Prostate gland (tissue), 2 donors: ENCODE results near the gene SSPN.

Source experiments
- CTCF ChIP-seq, 4 experiments: fragments of 200-600 bp in 2 of 4; fragments of 450-650 bp in 2 of 4; sonication (generic) in 2 of 4; IDR thresholded peaks; 1 replicate in 3 of 4; 2 replicates in 1 of 4; pipeline ENCODE4 v1.5.1; 2016 to 2019; ENCODE audit warnings: antibody characterized with exemption in 4 of 4, mild to moderate bottlenecking in 2 of 4, moderate library complexity in 2 of 4
- POLR2A ChIP-seq: fragments of 450-650 bp; IDR thresholded peaks from one replicate; pipeline ENCODE4 v1.6.1; 2016; ENCODE audit warnings: antibody characterized with exemption, mild to moderate bottlenecking
- POLR2AphosphoS5 ChIP-seq: sonication (generic); formaldehyde crosslinking; IDR thresholded peaks from one replicate; pipeline ENCODE4 v1.6.1; 2017; ENCODE audit warnings: antibody characterized with exemption

GRCh38 chr12:26211331-26211730, 16.0 kb downstream of the SSPN start:
- TF ChIP-seq CTCF (IDR thresholded peaks at IDR 0.05) (no peak), POLR2AphosphoS5 (no peak), POLR2A (no peak)
